ENCODE results near the gene LSM12. TPM values are rescaled to one million over a fixed set of nuclear protein-coding genes. Genes with fewer than 3 reads are reported as not detected.
A peak's percentile ranks its signal among the peaks of the same experiment; 100 is the strongest.
"Not testable (repeated sequence)": the region's sequence is repeated elsewhere in the genome, so short reads cannot be mapped to it uniquely, and the experiment has no call there.

Gene LSM12
- total RNA-seq, 1 donor from 2014 or later: 107 TPM

- Mint-ChIP-seq H3K36me3 (ENCODE audit: low read depth) (peaks cover 41% of the 10 kb centered on the region), H3K4me1 (peaks cover 9% of the 10 kb centered on the region), H3K27ac (peak overlapping the region; percentile 14), H3K27me3 (no peaks in the 10 kb centered on the region), H3K4me3 (no peak overlapping the region), H3K9me3 (no peaks in the 10 kb centered on the region)
- intact Hi-C loops (cut with micrococcal nuclease): no loop called here
- no peak for DNase-seq
Measured at GRCh38 chr17:44029736-44030135, 36.7 kb downstream of the LSM12 start.

GRCh38 chr17:44024853-44025252 lies 41.6 kb downstream of the LSM12 start:
- H3K36me3 Mint-ChIP-seq (ENCODE audit: low read depth): peaks cover 10% of the 10 kb centered on the region
- H3K27me3 Mint-ChIP-seq: no peaks in the 10 kb centered on the region
- intact Hi-C loops (cut with micrococcal nuclease): no loop called here
- no peaks in the 10 kb centered on the region for H3K9me3 Mint-ChIP-seq
- no peak overlapping the region for H3K27ac Mint-ChIP-seq
- H3K4me1 Mint-ChIP-seq: peaks cover 8% of the 10 kb centered on the region
- no peak for DNase-seq
- no peak overlapping the region for H3K4me3 Mint-ChIP-seq

- intact Hi-C loops (cut with micrococcal nuclease): no loop called here
- H3K27ac Mint-ChIP-seq: no peak overlapping the region
- H3K9me3 Mint-ChIP-seq: no peaks in the 10 kb centered on the region
- no peaks in the 10 kb centered on the region for H3K27me3 Mint-ChIP-seq
- H3K4me3 Mint-ChIP-seq: no peak overlapping the region
- DNase-seq: no peak
- peaks cover 7% of the 10 kb centered on the region for H3K36me3 Mint-ChIP-seq (ENCODE audit: low read depth)
- peaks cover 4% of the 10 kb centered on the region for H3K4me1 Mint-ChIP-seq
Measured at GRCh38 chr17:44024271-44024663, 42.2 kb downstream of the LSM12 start.

GRCh38 chr17:44023545-44024270 lies 42.8 kb downstream of the LSM12 start:
- H3K9me3 Mint-ChIP-seq: no peaks in the 10 kb centered on the region
- H3K4me3 Mint-ChIP-seq: no peak overlapping the region
- H3K27me3 Mint-ChIP-seq: no peaks in the 10 kb centered on the region
- DNase-seq: no peak
- no peaks in the 10 kb centered on the region for H3K4me1 Mint-ChIP-seq
- H3K36me3 Mint-ChIP-seq (ENCODE audit: low read depth): peaks cover 3% of the 10 kb centered on the region
- intact Hi-C loops (cut with micrococcal nuclease): no loop called here
- no peak overlapping the region for H3K27ac Mint-ChIP-seq

- Mint-ChIP-seq H3K27me3 (no peaks in the 10 kb centered on the region), H3K36me3 (ENCODE audit: low read depth) (peaks cover 3% of the 10 kb centered on the region), H3K27ac (no peak overlapping the region), H3K4me3 (no peak overlapping the region), H3K9me3 (no peaks in the 10 kb centered on the region), H3K4me1 (no peaks in the 10 kb centered on the region)
- intact Hi-C loops (cut with micrococcal nuclease): no loop called here
- no peak for DNase-seq
Measured at GRCh38 chr17:44022246-44022645, 44.2 kb downstream of the LSM12 start.

GRCh38 chr17:44021227-44021626 lies 45.2 kb downstream of the LSM12 start:
- H3K9me3 Mint-ChIP-seq; H3K27ac Mint-ChIP-seq; H3K36me3 Mint-ChIP-seq (ENCODE audit: low read depth); H3K4me1 Mint-ChIP-seq; H3K27me3 Mint-ChIP-seq; H3K4me3 Mint-ChIP-seq; DNase-seq; intact Hi-C loops (cut with micrococcal nuclease): not testable (repeated sequence)

- intact Hi-C loops (cut with micrococcal nuclease): loop anchor here (1.0 to 2.0 kb wide), 2 partner anchors 7 to 56 kb away; partner anchors contain the start of gene G6PC3
- H3K36me3 Mint-ChIP-seq (ENCODE audit: low read depth): peaks cover 4% of the 10 kb centered on the region
- peak within 1 kb of the TSS; percentile 95 for H3K27ac Mint-ChIP-seq
- H3K4me1 Mint-ChIP-seq: peaks cover 17% of the 10 kb centered on the region
- no peaks in the 10 kb centered on the region for H3K9me3 Mint-ChIP-seq
- DNase-seq: peak; percentile 96
- no peaks in the 10 kb centered on the region for H3K27me3 Mint-ChIP-seq
- peak within 1 kb of the TSS; percentile 96 for H3K4me3 Mint-ChIP-seq
Measured at GRCh38 chr17:44014437-44015172, 51.9 kb downstream of the LSM12 start, which contains the start of gene TMEM101. Gene TMEM101 (minus strand): TSS chr17:44014963. CDS start chr17:44014952, 11 bp downstream.

GRCh38 chr17:44014133-44014436 lies 52.4 kb downstream of the LSM12 start:
- intact Hi-C loops (cut with micrococcal nuclease): loop anchor here (2.0 kb wide), 1 partner anchor 57 kb away; the partner anchor contains the start of gene G6PC3
- H3K4me1 Mint-ChIP-seq: peaks cover 17% of the 10 kb centered on the region
- H3K36me3 Mint-ChIP-seq (ENCODE audit: low read depth): peaks cover 8% of the 10 kb centered on the region
- peak overlapping the region; percentile 95 for H3K27ac Mint-ChIP-seq
- H3K9me3 Mint-ChIP-seq: no peaks in the 10 kb centered on the region
- H3K4me3 Mint-ChIP-seq: peak overlapping the region; percentile 96
- no peak for DNase-seq
- no peaks in the 10 kb centered on the region for H3K27me3 Mint-ChIP-seq

GRCh38 chr17:44012874-44013273 lies 53.6 kb downstream of the LSM12 start:
- H3K4me1 Mint-ChIP-seq: peaks cover 23% of the 10 kb centered on the region
- H3K36me3 Mint-ChIP-seq (ENCODE audit: low read depth): peaks cover 9% of the 10 kb centered on the region
- no peak for DNase-seq
- H3K4me3 Mint-ChIP-seq: peak overlapping the region; percentile 64
- H3K9me3 Mint-ChIP-seq: no peaks in the 10 kb centered on the region
- H3K27ac Mint-ChIP-seq: no peak overlapping the region
- intact Hi-C loops (cut with micrococcal nuclease): no loop called here
- H3K27me3 Mint-ChIP-seq: no peaks in the 10 kb centered on the region

GRCh38 chr17:44012391-44012790 lies 54.1 kb downstream of the LSM12 start:
- Mint-ChIP-seq H3K4me1 (peaks cover 25% of the 10 kb centered on the region), H3K4me3 (no peak overlapping the region), H3K27me3 (no peaks in the 10 kb centered on the region), H3K9me3 (no peaks in the 10 kb centered on the region), H3K27ac (no peak overlapping the region), H3K36me3 (ENCODE audit: low read depth) (peaks cover 9% of the 10 kb centered on the region)
- DNase-seq: no peak
- intact Hi-C loops (cut with micrococcal nuclease): no loop called here

- Mint-ChIP-seq H3K4me1 (peaks cover 26% of the 10 kb centered on the region), H3K36me3 (ENCODE audit: low read depth) (peaks cover 9% of the 10 kb centered on the region), H3K27me3 (no peaks in the 10 kb centered on the region), H3K4me3 (no peak overlapping the region), H3K9me3 (no peaks in the 10 kb centered on the region), H3K27ac (no peak overlapping the region)
- no peak for DNase-seq
- intact Hi-C loops (cut with micrococcal nuclease): no loop called here
Measured at GRCh38 chr17:44011876-44012275, 54.6 kb downstream of the LSM12 start.

GRCh38 chr17:44010966-44011647 lies 55.4 kb downstream of the LSM12 start:
- no peak overlapping the region for H3K27ac Mint-ChIP-seq
- intact Hi-C loops (cut with micrococcal nuclease): no loop called here
- H3K4me1 Mint-ChIP-seq: peaks cover 32% of the 10 kb centered on the region

GRCh38 chr17:44008205-44008909 lies 58.1 kb downstream of the LSM12 start:
- Mint-ChIP-seq H3K27me3 (peaks cover 16% of the 10 kb centered on the region), H3K36me3 (ENCODE audit: low read depth) (peaks cover 11% of the 10 kb centered on the region), H3K9me3 (no peaks in the 10 kb centered on the region), H3K4me1 (peaks cover 26% of the 10 kb centered on the region), H3K4me3 (peak overlapping the region; percentile 83), H3K27ac (peak overlapping the region; percentile 72)
- intact Hi-C loops (cut with micrococcal nuclease): loop anchor here (5.0 to 10.0 kb wide), 2 partner anchors 34 to 524 kb away; partner anchors contain the start of gene DHX8
- DNase-seq: no peak

More at GRCh38 chr17:44010966-44011647, 55.4 kb downstream of the LSM12 start:
- Mint-ChIP-seq H3K36me3 (ENCODE audit: low read depth) (peaks cover 10% of the 10 kb centered on the region), H3K9me3 (no peaks in the 10 kb centered on the region), H3K27me3 (peaks cover 4% of the 10 kb centered on the region), H3K4me3 (no peak overlapping the region)
- no peak for DNase-seq
